Keratinocyte (primary cell): ENCODE measurements around the gene S100A4. TPM values are rescaled to one million over a fixed set of nuclear protein-coding genes. Genes with fewer than 3 reads are reported as not detected.

Source experiments
- DNase-seq: peaks from one replicate; pipeline ENCODE4 v3.0.0-alpha.2; 2011; ENCODE audit warnings: low read depth, missing footprints, low spot score
- FAIRE-seq: peaks from 2 replicates; lab custom pipeline; 2011; peaks lifted over from hg19 to GRCh38; lab: Jason Lieb, UNC
- H2AFZ ChIP-seq: 2 replicates; pipeline ENCODE4 v1.6.0; 2012; ENCODE audit warnings: low read length, control low read depth, inconsistent platforms; ENCODE audit not compliant: control insufficient read depth
- H3K27ac ChIP-seq: 2 replicates; pipeline ENCODE4 v1.5.1; 2011; ENCODE audit warnings: low read length; ENCODE audit not compliant: control insufficient read depth, insufficient read depth
- H3K27me3 ChIP-seq: 3 replicates; pipeline ENCODE4 v1.6.0; 2011; ENCODE audit warnings: low read length; ENCODE audit not compliant: control insufficient read depth, insufficient read depth; ENCODE audit errors: extremely low read depth
- H3K36me3 ChIP-seq, 2 experiments: 2 replicates in 1 of 2; 3 replicates in 1 of 2; pipeline ENCODE4 v1.5.1; 2011; ENCODE audit warnings: low read length in 2 of 2, mild to moderate bottlenecking in 1 of 2; ENCODE audit not compliant: control insufficient read depth in 2 of 2, insufficient read depth in 2 of 2; ENCODE audit errors: extremely low read depth in 1 of 2
- H3K4me1 ChIP-seq: 3 replicates; pipeline ENCODE4 v1.5.1; 2011; ENCODE audit warnings: low read length; ENCODE audit not compliant: control insufficient read depth, insufficient read depth; ENCODE audit errors: extremely low read depth
- H3K4me2 ChIP-seq: 3 replicates; pipeline ENCODE4 v1.6.0; 2011; ENCODE audit warnings: low read depth, low read length; ENCODE audit not compliant: control insufficient read depth, insufficient read depth; ENCODE audit errors: extremely low read depth
- H3K4me3 ChIP-seq, 3 experiments: fragments of 200-600 bp in 1 of 3; sonication (generic) in 1 of 3; 2 replicates in 2 of 3; 3 replicates in 1 of 3; pipeline ENCODE4 v1.5.1; 2011 to 2016; ENCODE audit warnings: low read length in 3 of 3, mild to moderate bottlenecking in 3 of 3, control low read depth in 2 of 3, inconsistent platforms in 1 of 3, low read depth in 1 of 3, mixed read lengths in 1 of 3, mixed run types in 1 of 3, moderate library complexity in 1 of 3; ENCODE audit not compliant: control insufficient read depth in 2 of 3, insufficient read depth in 2 of 3; ENCODE audit errors: extremely low read depth in 1 of 3
- H3K79me2 ChIP-seq: 2 replicates; pipeline ENCODE4 v1.6.0; 2012; ENCODE audit warnings: low read length; ENCODE audit not compliant: control insufficient read depth, insufficient read depth
- H3K9ac ChIP-seq: 3 replicates; pipeline ENCODE4 v1.6.0; 2011; ENCODE audit warnings: low read length; ENCODE audit not compliant: control insufficient read depth, insufficient read depth; ENCODE audit errors: extremely low read depth
- H3K9me1 ChIP-seq: 3 replicates; pipeline ENCODE4 v1.6.0; 2011; ENCODE audit warnings: low read length; ENCODE audit not compliant: control insufficient read depth, insufficient read depth; ENCODE audit errors: extremely low read depth
- H3K9me3 ChIP-seq: 2 replicates; pipeline ENCODE4 v1.5.1; 2012; ENCODE audit warnings: low read depth, low read length; ENCODE audit not compliant: control insufficient read depth
- H4K20me1 ChIP-seq: 3 replicates; pipeline ENCODE4 v1.6.0; 2011; ENCODE audit warnings: low read length; ENCODE audit not compliant: control insufficient read depth, insufficient read depth; ENCODE audit errors: extremely low read depth
- CTCF ChIP-seq, 3 experiments: IDR thresholded peaks in 1 of 3; conservative IDR thresholded peaks in 1 of 3; optimal IDR thresholded peaks in 1 of 3; 2 replicates in 2 of 3; 3 replicates in 1 of 3; pipeline versions ENCODE3 to v1.5.1; 2011; ENCODE audit warnings: low read length in 3 of 3, mild to moderate bottlenecking in 3 of 3, moderate library complexity in 2 of 3, control low read depth in 1 of 3, inconsistent platforms in 1 of 3; ENCODE audit not compliant: insufficient read depth in 2 of 3; ENCODE audit errors: extremely low read depth in 1 of 3
- EZH2 ChIP-seq: IDR thresholded peaks from one replicate; pipeline ENCODE4 v1.6.1; 2012; ENCODE audit warnings: inconsistent platforms, mild to moderate bottlenecking, low read length, moderate library complexity
- dilution Hi-C: fragments of 300-500 bp; cut with MboI; formaldehyde crosslinking; loops from one replicate; pipeline ENCODE4 v1.7.0; 2020; ENCODE audit warnings: low sequenced_read_pairs; ENCODE audit not compliant: extremely low pct_ligation_motif_present
- polyA plus RNA-seq, 5 experiments: library from polyadenylated mRNA; depleted of rRNA in 3 of 5; stranded (reverse) in 3 of 5; stranded (forward) in 1 of 5; unstranded in 1 of 5; fragments of >200 nt; gene quantifications; 1 replicate in 1 of 5; 2 replicates in 3 of 5; 3 replicates in 1 of 5; pipeline versions ENCODE4 v1.2.1 to v1.2.3, GENCODE V29; 2011 to 2012; ENCODE audit warnings: missing spikeins in 2 of 5, low read depth in 1 of 5, low replicate concordance in 1 of 5

S100A4 gene
- polyA plus RNA-seq, 1 donor (not counting 4 experiments of a cell fraction or from before 2014, with no cell fraction given), result 21.4 TPM

GRCh38 chr1:153553830-153554541 lies 8.4 kb upstream of the S100A4 start:
- Histone ChIP-seq H3K9me1 (no peaks in the 10 kb centered on the region), H3K27ac (no peak overlapping the region), H2AFZ (no peak overlapping the region), H4K20me1 (no peaks in the 10 kb centered on the region), H3K79me2 (no peaks in the 10 kb centered on the region), H3K9ac (no peak overlapping the region), H3K9me3 (no peaks in the 10 kb centered on the region), H3K4me1 (peaks cover 31% of the 10 kb centered on the region), H3K36me3 (peaks cover 17 to 33% of the 10 kb centered on the region in 2 experiments), H3K4me3 (no peak overlapping the region), H3K4me2 (no peak overlapping the region), H3K27me3 (no peaks in the 10 kb centered on the region)
- DNase-seq (no peak), FAIRE-seq (no peak)
- TF ChIP-seq CTCF (optimal IDR thresholded peaks at IDR 0.05 in 1 of 3, IDR thresholded peaks at IDR 0.05 in 1 of 3, conservative IDR thresholded peaks at IDR 0.05 in 1 of 3; ENCODE audit: extremely low read depth in 1 of 3, insufficient read depth in 2 of 3, low read length in 3 of 3), result no peak
- TF ChIP-seq EZH2, result no peak
- dilution Hi-C loops, result no loop called here

GRCh38 chr1:153553096-153553495 lies 7.5 kb upstream of the S100A4 start:
- no peak overlapping the region for H3K4me3 ChIP-seq
- DNase-seq (no peak), FAIRE-seq (no peak)
- H3K36me3 ChIP-seq, result peaks cover 15 to 33% of the 10 kb centered on the region in 2 experiments
- no peaks in the 10 kb centered on the region for H3K27me3 ChIP-seq
- H3K4me2 ChIP-seq, result no peak overlapping the region
- no peaks in the 10 kb centered on the region for H3K9me1 ChIP-seq
- peaks cover 36% of the 10 kb centered on the region for H3K4me1 ChIP-seq
- no peaks in the 10 kb centered on the region for H3K9me3 ChIP-seq
- no peak overlapping the region for H3K27ac ChIP-seq
- no peak overlapping the region for H2AFZ ChIP-seq
- TF ChIP-seq CTCF (optimal IDR thresholded peaks at IDR 0.05 in 1 of 3, IDR thresholded peaks at IDR 0.05 in 1 of 3, conservative IDR thresholded peaks at IDR 0.05 in 1 of 3; ENCODE audit: extremely low read depth in 1 of 3, insufficient read depth in 2 of 3, low read length in 3 of 3) (no peak), EZH2 (no peak)
- no peaks in the 10 kb centered on the region for H3K79me2 ChIP-seq
- dilution Hi-C loops, result no loop called here
- H3K9ac ChIP-seq, result no peak overlapping the region
- no peaks in the 10 kb centered on the region for H4K20me1 ChIP-seq
